ENCODE data around the gene TUBA4A.
"Not testable (repeated sequence)": the region's sequence is repeated elsewhere in the genome, so short reads cannot be mapped to it uniquely, and the experiment has no call there.

TUBA4A gene

GRCh38 chr2:219201331-219201730 lies 52.4 kb downstream of the TUBA4A start:
- H3K9me3 Mint-ChIP-seq; H3K36me3 Mint-ChIP-seq (ENCODE audit: low read depth); H3K4me3 Mint-ChIP-seq; H3K27ac Mint-ChIP-seq; intact Hi-C loops (cut with micrococcal nuclease); H3K4me1 Mint-ChIP-seq (ENCODE audit: low read depth): not testable (repeated sequence)
- peaks cover 18% of the 10 kb centered on the region for H3K27me3 Mint-ChIP-seq

DNA sequence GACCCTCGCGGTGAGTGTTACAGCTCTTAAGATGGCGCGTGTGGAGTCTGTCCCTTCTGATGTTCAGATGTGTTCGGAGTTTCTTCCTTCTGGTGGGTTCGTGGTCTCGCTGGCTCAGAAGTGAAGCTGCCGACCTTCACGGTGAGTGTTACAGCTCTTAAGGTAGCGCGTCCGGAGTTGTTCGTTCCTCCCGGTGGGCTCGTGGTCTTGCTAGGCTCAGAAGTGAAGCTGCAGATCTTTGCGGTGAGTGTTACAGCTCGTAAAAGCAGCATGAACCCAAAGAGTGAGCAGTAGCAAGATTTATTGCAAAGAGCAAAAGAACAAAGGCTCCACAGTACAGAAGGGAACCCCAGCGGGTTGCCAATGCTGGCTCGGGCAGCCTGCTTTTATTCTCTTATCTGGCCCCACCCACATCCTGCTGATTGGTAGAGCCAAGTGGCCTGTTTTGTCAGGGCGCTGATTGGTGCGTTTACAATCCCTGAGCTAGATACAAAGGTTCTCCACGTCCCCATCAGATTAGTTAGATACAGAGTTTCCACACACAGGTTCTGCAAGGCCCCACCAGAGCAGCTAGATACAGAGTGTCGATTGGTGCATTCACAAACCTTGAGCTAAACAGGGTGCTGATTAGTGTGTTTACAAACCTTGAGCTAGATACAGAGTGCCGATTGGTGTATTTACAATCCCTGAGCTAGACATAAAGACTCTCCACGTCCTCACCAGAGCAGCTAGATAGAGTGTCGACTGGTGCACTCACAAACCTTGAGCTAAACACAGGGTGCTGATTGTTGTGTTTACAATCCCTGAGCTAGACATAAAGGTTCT lies 53.0 kb downstream of the TUBA4A start:
- peaks cover 24% of the 10 kb centered on the region for H3K27me3 Mint-ChIP-seq
- H3K4me1 Mint-ChIP-seq (ENCODE audit: low read depth); intact Hi-C loops (cut with micrococcal nuclease); H3K4me3 Mint-ChIP-seq; H3K27ac Mint-ChIP-seq; H3K9me3 Mint-ChIP-seq; H3K36me3 Mint-ChIP-seq (ENCODE audit: low read depth): not testable (repeated sequence)

Data from dendritic cell treated with granulocyte-macrophage colony-stimulating factor and Interleukin-4, amounts not matched to agents 40 ng/mL and 50 ng/mL, for 4 days (primary cell).